Fibroblast of peridontal ligament (primary cell): Measurements from ENCODE around the gene RPGR.

Experiments
- DNase-seq: peaks from one replicate; pipeline ENCODE4 v3.0.0-alpha.2; 2010; ENCODE audit errors: extremely low read depth

Gene RPGR

GRCh38 chrX:38256019-38256418 lies 71.3 kb downstream of the RPGR start:
- no peak for DNase-seq

GRCh38 chrX:38249965-38250364 lies 77.3 kb downstream of the RPGR start:
- DNase-seq, result peak; percentile 85

GRCh38 chrX:38247051-38247450 lies 80.3 kb downstream of the RPGR start:
- no peak for DNase-seq

DNA sequence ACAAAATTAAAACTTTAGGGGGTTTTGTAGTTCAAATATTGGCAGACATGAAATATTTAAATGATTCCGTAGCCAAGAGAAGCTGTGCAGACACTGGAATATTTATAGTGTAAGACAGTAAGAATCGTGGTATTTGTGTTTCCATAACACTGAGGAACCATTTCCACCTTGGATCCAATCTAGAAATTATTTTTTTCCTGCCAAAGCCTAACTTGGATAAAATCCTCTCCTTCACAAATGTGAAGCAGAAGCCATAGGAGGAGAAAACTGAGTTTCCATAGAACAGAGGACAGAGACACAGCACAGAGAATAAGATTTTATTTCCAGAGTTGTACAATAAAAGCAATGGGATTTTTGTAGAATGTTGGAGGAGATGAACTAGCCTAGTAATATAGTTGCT lies 86.8 kb downstream of the RPGR start:
- DNase-seq, result no peak

- DNase-seq, result peak; percentile 63
These were observed 90.3 kb downstream of the RPGR start for GRCh38 chrX:38236901-38237615.

- DNase-seq, result peak; percentile 95
These were observed 93.2 kb downstream of the RPGR start for GRCh38 chrX:38233891-38234667.

- DNase-seq, result peak; percentile 88
These were observed 95.1 kb downstream of the RPGR start for GRCh38 chrX:38232079-38232686.

GRCh38 chrX:38225093-38225492 lies 102.2 kb downstream of the RPGR start:
- DNase-seq, result no peak

DNA sequence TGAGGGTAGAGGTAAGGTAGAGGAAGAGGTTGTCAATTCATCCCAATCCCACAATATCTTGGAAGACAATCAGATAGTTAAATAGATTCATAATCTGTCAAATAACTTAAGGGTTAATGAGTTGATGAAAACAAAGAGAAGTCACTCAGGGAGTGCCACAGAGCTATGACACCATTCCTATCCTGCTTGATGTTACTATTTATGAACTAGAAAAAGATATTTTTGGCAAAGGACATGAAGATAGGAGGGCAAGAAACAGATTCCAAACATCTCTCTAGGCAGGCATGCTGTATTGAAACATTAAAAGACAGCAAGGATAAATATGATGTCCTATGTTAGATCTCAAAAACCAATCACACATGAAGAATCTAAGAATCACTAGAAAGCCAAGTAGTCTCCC lies 103.1 kb downstream of the RPGR start:
- no peak for DNase-seq

DNA sequence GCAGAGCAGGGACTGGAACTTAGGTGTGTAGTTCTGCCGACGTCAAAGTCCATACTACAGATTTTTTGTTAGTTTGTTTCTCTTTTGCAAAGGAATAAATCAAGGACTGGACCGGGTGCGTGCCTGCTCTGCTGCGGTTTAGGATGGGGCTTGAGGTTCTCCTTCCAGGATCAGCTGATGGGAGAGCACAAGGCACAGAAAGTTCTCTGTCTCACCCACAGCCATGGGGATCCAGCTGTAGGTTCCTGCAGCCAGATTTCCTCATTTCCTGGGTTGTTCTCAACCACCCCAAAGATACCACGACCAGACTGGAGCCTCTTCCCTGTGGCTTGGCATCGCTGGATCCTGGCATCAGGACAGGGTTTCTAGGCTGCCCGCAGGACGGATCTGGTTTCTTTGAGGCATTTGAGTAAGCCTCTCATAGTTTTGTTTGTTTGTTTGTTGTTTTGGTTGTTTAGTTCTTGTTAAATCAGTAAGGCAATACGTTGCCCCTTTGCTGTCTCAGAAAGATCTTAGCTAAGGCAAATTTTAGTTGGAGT lies 105.8 kb downstream of the RPGR start:
- DNase-seq, result no peak

- no peak for DNase-seq
These were observed 106.6 kb downstream of the RPGR start, which contains the start of gene SRPX for GRCh38 chrX:38220415-38221390. Gene SRPX (minus strand): TSS chrX:38220871. CDS start chrX:38220792, 79 bp downstream.

- peak; percentile 57 for DNase-seq
These were observed 107.3 kb downstream of the RPGR start for GRCh38 chrX:38220024-38220414.
